GM23248 (cell line): ENCODE results near the gene SFPQ. TPM values are rescaled to one million over a fixed set of nuclear protein-coding genes. Genes with fewer than 3 reads are reported as not detected.
"Not testable (repeated sequence)": the region's sequence is repeated elsewhere in the genome, so short reads cannot be mapped to it uniquely, and the experiment has no call there.

Source experiments
- DNase-seq: peaks from one replicate; pipeline ENCODE4 v3.0.0-alpha.2; 2015
- H2AFZ ChIP-seq: fragments of 200-600 bp; sonication (generic); 2 replicates; pipeline ENCODE4 v1.6.1; 2016; ENCODE audit warnings: antibody characterized with exemption
- H3F3A ChIP-seq: fragments of 200-600 bp; sonication (generic); 2 replicates; pipeline ENCODE4 v1.6.1; 2016; ENCODE audit warnings: mild to moderate bottlenecking, antibody characterized with exemption, mixed run types; ENCODE audit not compliant: insufficient read depth
- H3K27ac ChIP-seq: fragments of 200-600 bp; sonication (generic); 2 replicates; pipeline ENCODE4 v1.5.1; 2016; ENCODE audit warnings: mild to moderate bottlenecking
- H3K27me3 ChIP-seq: fragments of 200-600 bp; sonication (generic); replicated peaks from 2 replicates; pipeline ENCODE4 v1.6.1; 2016; ENCODE audit warnings: mild to moderate bottlenecking; ENCODE audit not compliant: insufficient read depth
- H3K36me3 ChIP-seq: fragments of 200-600 bp; sonication (generic); 2 replicates; pipeline ENCODE4 v1.6.1; 2016; ENCODE audit warnings: low read depth, mild to moderate bottlenecking
- H3K4me1 ChIP-seq: fragments of 200-600 bp; sonication (generic); 2 replicates; pipeline ENCODE4 v1.6.1; 2016; ENCODE audit warnings: mild to moderate bottlenecking; ENCODE audit not compliant: insufficient read depth
- H3K4me2 ChIP-seq: fragments of 200-600 bp; sonication (generic); one replicate; pipeline ENCODE4 v1.6.1; 2016; ENCODE audit warnings: mild to moderate bottlenecking; ENCODE audit not compliant: unreplicated experiment
- H3K4me3 ChIP-seq: fragments of 200-600 bp; sonication (generic); 2 replicates; pipeline ENCODE4 v1.5.1; 2016; ENCODE audit warnings: mild to moderate bottlenecking
- H3K79me2 ChIP-seq: fragments of 200-600 bp; sonication (generic); 2 replicates; pipeline ENCODE4 v1.6.1; 2016; ENCODE audit warnings: mild to moderate bottlenecking; ENCODE audit not compliant: insufficient read depth
- H3K9ac ChIP-seq: fragments of 200-600 bp; sonication (generic); 2 replicates; pipeline ENCODE4 v1.6.1; 2016; ENCODE audit warnings: mild to moderate bottlenecking
- H3K9me2 ChIP-seq: fragments of 200-600 bp; sonication (generic); 2 replicates; pipeline ENCODE4 v1.6.1; 2016; ENCODE audit warnings: mixed run types, mild to moderate bottlenecking, moderate library complexity; ENCODE audit not compliant: insufficient read depth
- H3K9me3 ChIP-seq: fragments of 200-600 bp; sonication (generic); one replicate; pipeline ENCODE4 v1.6.1; 2017; ENCODE audit warnings: low read depth
- H4K20me1 ChIP-seq: fragments of 200-600 bp; sonication (generic); 2 replicates; pipeline ENCODE4 v1.6.0; 2016; ENCODE audit not compliant: insufficient read depth
- EZH2 ChIP-seq: fragments of 200-600 bp; sonication (generic); IDR thresholded peaks from 2 replicates; pipeline ENCODE4 v1.6.1; 2018; ENCODE audit warnings: antibody characterized with exemption, mild to moderate bottlenecking; ENCODE audit not compliant: insufficient read depth, poor library complexity, severe bottlenecking
- EZH2phosphoT487 ChIP-seq: fragments of 200-600 bp; sonication (generic); IDR thresholded peaks from 2 replicates; pipeline ENCODE4 v1.6.1; 2018; ENCODE audit warnings: antibody characterized with exemption, moderate library complexity, mild to moderate bottlenecking, low read depth; ENCODE audit not compliant: insufficient read depth
- WGBS, 2 experiments: methylation state at CpG; one replicate each; pipeline ENCODE4 v1.1.6; 2015 to 2017; ENCODE audit warnings: low lambda C conversion rate in 2 of 2, low coverage in 1 of 2; ENCODE audit errors: missing lambda C conversion rate in 2 of 2; 5-methylcytosine and 5-hydroxymethylcytosine counted together
- in situ Hi-C: fragments of 300-500 bp; cut with MboI; formaldehyde crosslinking; loops from 2 replicates; pipeline ENCODE4 v1.15.0; 2020
- polyA plus RNA-seq: library from polyadenylated mRNA; unstranded; fragments of >200 nt; fragmentation: Nextera tagmentation; extraction: Ambion mirVana; gene quantifications from 2 replicates; pipeline ENCODE4 v1.2.1, GENCODE V29; 2016
- total RNA-seq: library from RNA; depleted of rRNA; stranded (reverse); fragments of >200 nt; shearing (Covaris generic); gene quantifications from 2 replicates; pipeline ENCODE4 v1.2.3, GENCODE V29; 2014

The SFPQ gene
- total and polyA plus RNA-seq, 2 experiments from 2014 or later, result 60.5 to 129 TPM

GRCh38 chr1:35172022-35172421, 20.9 kb downstream of the SFPQ start:
- Histone ChIP-seq H3K9me3 (no peaks in the 10 kb centered on the region), H4K20me1 (peaks cover 7% of the 10 kb centered on the region; the same call in 1 of the 2 replicates), H3K4me1 (no peaks in the 10 kb centered on the region), H2AFZ (no peak overlapping the region), H3K79me2 (no peaks in the 10 kb centered on the region), H3K36me3 (peaks cover 29% of the 10 kb centered on the region), H3K9ac (no peak overlapping the region), H3K27ac (no peak overlapping the region), H3K4me2 (no peak overlapping the region), H3K27me3 (no peaks in the 10 kb centered on the region), H3K4me3 (no peak overlapping the region), H3F3A (peaks cover 54% of the 10 kb centered on the region), H3K9me2 (no peaks in the 10 kb centered on the region)
- WGBS, 2 experiments, result 88 to 90% methylated on average over 8 of the region's 8 CpGs
- no peak for DNase-seq
- TF ChIP-seq EZH2phosphoT487 (no peak), EZH2 (no peak)
- in situ Hi-C loops, result no loop called here

DNA sequence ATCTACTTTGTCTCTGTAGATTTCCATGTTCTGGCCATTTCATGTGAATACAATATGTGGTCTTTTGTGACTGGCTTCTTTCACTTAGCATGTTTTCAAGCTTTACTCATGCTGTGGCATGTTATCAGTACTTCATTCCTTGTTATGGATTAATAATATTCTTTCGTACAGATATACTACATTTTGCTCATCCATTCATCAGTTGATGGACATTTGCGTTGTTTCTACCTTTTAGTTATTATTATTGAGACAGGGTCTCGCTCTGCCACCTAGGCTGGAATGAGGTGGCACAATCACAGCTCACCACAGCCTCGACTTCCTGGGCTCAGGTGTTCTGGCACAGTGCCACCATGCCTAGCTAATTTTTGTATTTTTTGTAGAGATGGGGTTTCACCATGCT, 21.4 kb downstream of the SFPQ start:
- no peak overlapping the region for H3K4me3 ChIP-seq
- no peak overlapping the region for H3K9ac ChIP-seq
- in situ Hi-C loops, result no loop called here
- no peaks in the 10 kb centered on the region for H3K9me2 ChIP-seq
- H3K27me3 ChIP-seq, result no peaks in the 10 kb centered on the region
- 83% methylated on average over 4 of the region's 4 CpGs for WGBS, 2 experiments
- H3F3A ChIP-seq, result peaks cover 52% of the 10 kb centered on the region
- no peak overlapping the region for H3K4me2 ChIP-seq
- no peaks in the 10 kb centered on the region for H3K4me1 ChIP-seq
- H3K9me3 ChIP-seq, result no peaks in the 10 kb centered on the region
- H4K20me1 ChIP-seq, result peaks cover 7% of the 10 kb centered on the region; the same call in 1 of the 2 replicates
- no peak for DNase-seq
- no peak for TF ChIP-seq EZH2phosphoT487
- TF ChIP-seq EZH2, result no peak
- H2AFZ ChIP-seq, result no peak overlapping the region
- no peaks in the 10 kb centered on the region for H3K79me2 ChIP-seq
- no peak overlapping the region for H3K27ac ChIP-seq
- peaks cover 24% of the 10 kb centered on the region for H3K36me3 ChIP-seq

DNA sequence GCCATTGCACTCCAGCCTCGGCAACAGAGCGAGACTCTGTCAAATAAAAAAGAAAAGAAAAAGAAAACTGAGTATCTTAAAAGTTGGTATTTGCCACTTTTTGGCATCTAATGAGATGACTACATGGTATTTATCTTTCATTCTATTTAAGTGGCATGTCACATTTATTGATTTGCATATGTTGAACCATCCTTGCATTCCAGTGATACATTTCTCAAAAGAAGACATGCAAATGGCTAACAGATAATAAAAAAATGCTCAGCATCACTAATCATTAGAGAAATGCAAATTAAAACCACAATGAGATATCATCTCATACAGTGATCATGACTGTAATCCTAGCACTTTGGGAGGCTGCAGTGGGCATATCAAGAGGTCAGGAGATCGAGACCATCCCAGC, 28.1 kb downstream of the SFPQ start:
- Histone ChIP-seq H3K9ac (no peak overlapping the region), H3K9me2 (no peaks in the 10 kb centered on the region), H3K9me3 (peaks cover 3% of the 10 kb centered on the region), H3K36me3 (no peaks in the 10 kb centered on the region), H3F3A (no peaks in the 10 kb centered on the region), H3K27ac (no peak overlapping the region), H3K4me3 (no peak overlapping the region), H4K20me1 (no peaks in the 10 kb centered on the region), H3K27me3 (no peaks in the 10 kb centered on the region), H2AFZ (no peak overlapping the region), H3K4me1 (no peaks in the 10 kb centered on the region), H3K79me2 (no peaks in the 10 kb centered on the region), H3K4me2 (no peak overlapping the region)
- WGBS, 2 experiments, result 87 to 89% methylated on average over 3 of the region's 3 CpGs
- no peak for DNase-seq
- TF ChIP-seq EZH2 (no peak), EZH2phosphoT487 (no peak)
- in situ Hi-C loops, result no loop called here

DNA sequence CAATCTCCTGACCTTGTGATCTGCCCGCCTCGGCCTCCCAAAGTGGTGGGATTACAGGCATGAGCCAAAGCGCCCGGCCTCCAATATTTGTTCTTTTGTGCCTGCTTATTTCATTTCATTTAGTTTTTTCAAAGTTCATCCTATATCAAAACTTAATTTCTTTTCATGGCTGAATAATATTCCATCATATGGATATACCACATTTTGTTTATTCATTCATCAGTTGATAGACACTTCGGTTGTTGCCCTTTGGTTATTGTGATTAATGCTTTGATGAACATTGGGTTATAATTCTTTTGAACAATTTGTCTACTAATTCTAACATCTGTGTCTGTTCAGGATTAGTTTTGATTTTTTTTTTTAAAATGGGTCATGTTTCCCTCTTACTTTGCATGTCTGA, 41.7 kb downstream of the SFPQ start:
- in situ Hi-C loops, result no loop called here

DNA sequence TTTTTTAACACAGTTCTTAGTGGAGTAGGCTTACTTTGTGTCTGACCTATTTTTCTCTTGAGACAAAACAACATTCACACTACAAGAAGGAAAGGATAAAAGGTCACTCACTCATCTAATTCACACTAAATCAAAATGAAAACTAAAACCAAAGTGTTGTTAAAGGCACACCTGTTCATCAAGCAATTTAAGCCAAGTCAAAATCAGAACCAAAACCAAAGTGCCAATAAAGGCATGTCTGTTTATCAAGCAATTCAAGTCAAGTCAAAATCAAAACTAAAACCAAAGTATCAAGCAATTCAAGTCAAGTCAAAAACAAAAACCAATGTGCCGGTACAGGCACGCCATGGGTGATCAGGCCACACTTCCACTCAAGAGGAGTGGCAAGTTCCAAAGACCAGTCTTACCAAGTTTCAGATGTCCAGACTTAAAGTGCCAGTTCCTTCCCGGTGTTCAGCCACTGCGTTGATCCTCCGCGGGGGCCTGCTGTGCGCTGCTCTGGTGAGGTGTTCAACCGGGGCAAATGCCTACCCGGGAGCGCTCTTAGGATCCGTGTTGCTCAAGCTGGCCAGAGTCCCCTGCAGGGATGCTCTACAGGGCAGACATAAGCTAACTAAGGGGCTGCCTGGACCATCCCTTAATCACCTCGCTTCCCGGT, 46.9 kb downstream of the SFPQ start:
- H3K4me2 ChIP-seq, H3K4me1 ChIP-seq, H3K27me3 ChIP-seq, in situ Hi-C loops, H4K20me1 ChIP-seq, H3K36me3 ChIP-seq, H3K9me2 ChIP-seq, H3K9ac ChIP-seq, H3K9me3 ChIP-seq, H3K79me2 ChIP-seq, H2AFZ ChIP-seq, H3F3A ChIP-seq, H3K4me3 ChIP-seq, DNase-seq, H3K27ac ChIP-seq: not testable (repeated sequence)
- WGBS, 2 experiments, result 77 to 78% methylated on average over 13 of the region's 13 CpGs

More for the DNA sequence above, 41.7 kb downstream of the SFPQ start:
- 81 to 86% methylated on average over 5 of the region's 5 CpGs for WGBS, 2 experiments
- Histone ChIP-seq H3K4me2 (no peak overlapping the region), H3K79me2 (no peaks in the 10 kb centered on the region), H3K27me3 (no peaks in the 10 kb centered on the region), H3K4me3 (no peak overlapping the region), H3K4me1 (no peaks in the 10 kb centered on the region), H3K27ac (no peak overlapping the region), H2AFZ (no peak overlapping the region), H3K36me3 (no peaks in the 10 kb centered on the region), H3K9me2 (no peaks in the 10 kb centered on the region), H3F3A (no peaks in the 10 kb centered on the region), H4K20me1 (no peaks in the 10 kb centered on the region), H3K9me3 (no peaks in the 10 kb centered on the region), H3K9ac (no peak overlapping the region)
- TF ChIP-seq EZH2phosphoT487, result no peak
- DNase-seq, result no peak
